SJCRH30 (cell line): Measurements from ENCODE around the gene VGF. TPM values are rescaled to one million over a fixed set of nuclear protein-coding genes. Genes with fewer than 3 reads are reported as not detected.
"Not testable (repeated sequence)": the region's sequence is repeated elsewhere in the genome, so short reads cannot be mapped to it uniquely, and the experiment has no call there.

Experiments
- DNase-seq, 2 experiments: peaks; one replicate each; pipeline ENCODE4 v3.0.0-alpha.2; 2015 to 2020
- H3K27ac ChIP-seq: fragments of 250-450 bp; sonication (Bioruptor Pico); 2 replicates; pipeline ENCODE4 v1.5.1; 2020; ENCODE audit warnings: mild to moderate bottlenecking, moderate library complexity
- H3K27me3 ChIP-seq: fragments of 250-450 bp; sonication (Bioruptor Pico); 2 replicates; pipeline ENCODE4 v1.5.1; 2020; ENCODE audit warnings: mild to moderate bottlenecking, moderate library complexity
- H3K36me3 ChIP-seq: fragments of 250-450 bp; sonication (Bioruptor Pico); 2 replicates; pipeline ENCODE4 v1.5.1; 2020; ENCODE audit warnings: mild to moderate bottlenecking, moderate library complexity
- H3K4me1 ChIP-seq: fragments of 250-450 bp; sonication (Bioruptor Pico); 2 replicates; pipeline ENCODE4 v1.5.1; 2020; ENCODE audit warnings: mild to moderate bottlenecking, moderate library complexity
- H3K4me3 ChIP-seq: fragments of 250-450 bp; sonication (Bioruptor Pico); 2 replicates; pipeline ENCODE4 v1.5.1; 2020; ENCODE audit warnings: mild to moderate bottlenecking, moderate library complexity
- H3K9me3 ChIP-seq: fragments of 250-450 bp; sonication (Bioruptor Pico); replicated peaks from 2 replicates; pipeline ENCODE4 v1.5.1; 2020; ENCODE audit warnings: mild to moderate bottlenecking, moderate library complexity
- total RNA-seq: library from RNA; depleted of rRNA; stranded (reverse); fragments of >200 nt; shearing (Covaris generic); gene quantifications from 2 replicates; pipeline ENCODE4 v1.2.3, GENCODE V29; 2014; rRNA removed

VGF gene
- total RNA-seq, 1 experiment from 2014 or later, result 0.10 TPM

DNA sequence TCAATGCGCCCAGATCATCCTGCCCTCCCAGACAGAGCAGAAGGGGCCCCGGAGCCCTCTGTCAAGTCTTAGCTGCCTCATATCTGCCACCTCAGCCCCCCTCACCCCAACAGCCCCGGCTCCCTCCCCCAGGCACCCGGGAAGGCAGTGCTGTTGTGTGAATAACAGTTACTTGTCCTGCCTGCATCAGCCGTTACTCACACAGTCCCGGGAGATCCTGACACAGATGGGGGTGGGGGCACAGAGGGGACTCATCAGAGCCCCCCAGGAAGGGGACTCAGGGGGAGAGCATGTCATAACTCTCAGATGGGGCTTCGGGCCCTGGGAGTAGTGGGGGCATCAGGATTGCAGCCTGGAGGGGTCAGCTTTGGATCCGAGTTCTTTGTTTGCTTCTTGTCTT is 50.9 kb downstream of the VGF start:
- Histone ChIP-seq H3K4me3 (no peak overlapping the region), H3K9me3 (no peaks in the 10 kb centered on the region), H3K27me3 (peaks cover 3% of the 10 kb centered on the region; the same call in 1 of the 2 replicates), H3K4me1 (peaks cover 3% of the 10 kb centered on the region; the same call in 1 of the 2 replicates), H3K36me3 (no peaks in the 10 kb centered on the region), H3K27ac (no peak overlapping the region)
- no peak for DNase-seq

DNA sequence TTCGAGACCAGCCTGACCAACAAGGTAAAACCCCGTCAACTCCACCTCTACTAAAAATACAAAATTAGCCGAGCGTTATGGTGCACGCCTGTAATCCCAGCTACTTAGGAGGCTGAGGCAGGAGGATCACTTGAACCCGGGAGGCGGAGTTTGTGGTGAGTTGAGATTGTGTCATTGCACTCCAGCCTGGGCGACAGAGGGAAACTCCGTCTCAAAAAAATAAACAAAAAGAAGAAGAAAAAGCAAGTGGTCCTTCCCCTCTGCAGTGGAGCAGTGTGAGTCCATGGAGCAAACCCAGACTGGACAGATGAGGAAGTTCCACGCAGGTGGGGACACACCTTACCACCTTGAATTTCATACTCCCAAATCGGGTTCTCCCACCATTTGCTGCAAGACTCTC is 51.5 kb downstream of the VGF start:
- H3K9me3 ChIP-seq, result no peaks in the 10 kb centered on the region
- peaks cover 4% of the 10 kb centered on the region for H3K4me1 ChIP-seq
- peaks cover 3% of the 10 kb centered on the region; the same call in 1 of the 2 replicates for H3K27me3 ChIP-seq
- no peaks in the 10 kb centered on the region for H3K36me3 ChIP-seq
- no peak overlapping the region for H3K4me3 ChIP-seq
- DNase-seq, result no peak
- no peak overlapping the region for H3K27ac ChIP-seq

DNA sequence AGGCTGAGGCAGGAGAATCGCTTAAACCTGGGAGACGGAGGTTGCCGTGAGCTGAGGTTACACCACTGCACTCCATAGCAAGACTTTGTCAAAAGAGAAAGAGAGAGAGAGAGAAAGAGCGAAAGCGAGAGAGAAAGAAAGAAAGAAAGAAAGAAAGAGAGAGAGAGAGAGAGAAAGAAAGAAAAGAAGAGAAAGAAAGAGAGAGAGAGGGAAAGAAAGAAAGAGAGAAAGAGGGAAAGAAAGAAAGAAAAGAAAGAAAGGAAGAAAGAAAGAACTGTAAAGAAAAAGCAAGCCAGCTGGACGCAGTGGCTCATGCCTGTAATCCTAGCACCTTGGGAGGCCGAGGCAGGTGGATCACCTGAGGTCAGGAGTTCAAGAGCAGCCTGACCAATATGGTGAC is 52.2 kb downstream of the VGF start:
- H3K4me3 ChIP-seq, H3K36me3 ChIP-seq, H3K27ac ChIP-seq, H3K27me3 ChIP-seq, H3K4me1 ChIP-seq, H3K9me3 ChIP-seq, DNase-seq: not testable (repeated sequence)

Other genes with a start within 250 kb of the VGF start
- 0.02 TPM in 1 of 2 replicates, not detected in the other for gene MUC3A, start 216.0 kb downstream of the VGF start, total RNA-seq
- 1.2 and 2.1 TPM in 2 replicates for gene MUC12, start 196.0 kb downstream of the VGF start, total RNA-seq
- gene MUC17, start 145.5 kb downstream of the VGF start, total RNA-seq, result not detected in 2 replicates
- gene TRIM56, start 80.1 kb downstream of the VGF start, total RNA-seq, result 6.7 and 8.3 TPM in 2 replicates
- 1.2 and 1.7 TPM in 2 replicates for gene SERPINE1, start 38.5 kb downstream of the VGF start, total RNA-seq
- gene AP1S1, start 11.1 kb downstream of the VGF start, total RNA-seq, result 89.2 and 98.3 TPM in 2 replicates
- gene NAT16, start 14.7 kb upstream of the VGF start, total RNA-seq, result not detected in 2 replicates
- gene MOGAT3, start 35.5 kb upstream of the VGF start, total RNA-seq, result not detected in 2 replicates
- gene PLOD3, start 52.0 kb upstream of the VGF start, total RNA-seq, result 53.0 and 59.7 TPM in 2 replicates
- gene ZNHIT1, start 52.6 kb upstream of the VGF start, total RNA-seq, result 67.0 and 77.8 TPM in 2 replicates
- gene CLDN15, start 72.2 kb upstream of the VGF start, total RNA-seq, result 4.3 and 6.4 TPM in 2 replicates
- 64.1 and 91.2 TPM in 2 replicates for gene FIS1, start 79.5 kb upstream of the VGF start, total RNA-seq
- 29.6 and 33.8 TPM in 2 replicates for gene IFT22, start 156.2 kb upstream of the VGF start, total RNA-seq
- gene COL26A1, start 197.3 kb upstream of the VGF start, total RNA-seq, result 0.05 and 0.10 TPM in 2 replicates